ENCODE data around the gene MBL2.

MBL2 gene

DNA sequence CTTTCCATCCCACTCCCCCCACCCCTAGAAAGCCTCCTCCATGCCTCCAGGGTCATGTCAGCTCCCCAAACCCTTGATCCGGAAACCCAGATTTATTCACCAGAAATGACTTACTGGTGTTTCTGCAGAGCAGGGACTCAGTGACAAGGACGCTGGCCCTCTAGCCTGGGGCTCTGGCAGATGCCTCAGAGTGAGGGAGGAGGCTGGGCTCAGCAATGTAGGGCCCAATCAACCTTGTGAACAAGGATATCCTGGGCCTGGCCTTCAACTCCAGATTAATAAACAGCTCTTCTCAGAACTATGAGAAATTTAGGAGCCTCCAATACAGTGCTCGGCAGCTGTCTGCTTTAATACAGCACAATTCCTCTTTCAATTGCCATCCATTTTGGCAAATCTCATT is at the start of gene MBL2:
TSS of gene MBL2 (minus strand) at position 162 of the 400 bp plus-strand sequence. CDS start 1,149 bp downstream, outside the sequence.
- DNase-seq (ENCODE audit: low read depth in 3 of 3) = no peak

DNA sequence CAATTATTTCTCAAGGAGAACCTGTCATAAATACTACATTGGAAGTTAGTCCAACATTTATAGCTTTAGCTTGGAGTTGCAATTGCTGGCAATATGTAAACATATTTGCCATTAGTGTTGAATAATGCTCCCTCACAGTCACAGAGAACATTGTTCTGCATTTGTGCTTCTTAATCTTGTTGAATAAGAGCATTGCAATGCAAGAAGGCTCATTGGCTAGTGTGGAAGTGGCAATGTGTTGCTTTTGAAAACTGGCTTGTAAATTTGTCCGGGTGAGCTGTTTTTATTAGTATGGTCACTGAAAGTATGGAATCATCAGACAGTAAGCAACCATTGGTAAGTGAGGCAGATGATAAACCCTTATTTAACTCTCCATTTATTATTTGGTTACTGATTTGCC is 47.7 kb upstream of the MBL2 start:
- no peak for DNase-seq (ENCODE audit: low read depth in 3 of 3)

DNA sequence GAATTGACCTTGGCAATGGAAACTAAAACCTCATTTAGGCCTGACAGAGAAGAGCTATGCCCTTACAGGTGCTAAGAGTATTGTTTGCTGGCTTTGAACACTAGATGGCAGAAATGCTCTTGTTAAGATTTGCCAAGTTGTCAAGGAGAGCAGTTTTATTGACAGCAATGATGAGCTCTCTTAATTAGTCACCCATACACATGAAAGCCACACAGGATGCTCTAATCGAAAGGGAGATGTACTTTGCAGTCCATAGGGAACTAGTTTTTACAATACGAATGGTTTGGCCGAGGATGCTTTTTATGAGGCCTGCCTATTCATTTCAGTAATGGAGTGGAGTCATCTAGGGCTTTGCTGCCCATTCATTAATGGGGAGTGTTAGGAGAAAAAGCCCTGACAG is 45.4 kb upstream of the MBL2 start:
- no peak for DNase-seq (ENCODE audit: low read depth in 3 of 3)

DNA sequence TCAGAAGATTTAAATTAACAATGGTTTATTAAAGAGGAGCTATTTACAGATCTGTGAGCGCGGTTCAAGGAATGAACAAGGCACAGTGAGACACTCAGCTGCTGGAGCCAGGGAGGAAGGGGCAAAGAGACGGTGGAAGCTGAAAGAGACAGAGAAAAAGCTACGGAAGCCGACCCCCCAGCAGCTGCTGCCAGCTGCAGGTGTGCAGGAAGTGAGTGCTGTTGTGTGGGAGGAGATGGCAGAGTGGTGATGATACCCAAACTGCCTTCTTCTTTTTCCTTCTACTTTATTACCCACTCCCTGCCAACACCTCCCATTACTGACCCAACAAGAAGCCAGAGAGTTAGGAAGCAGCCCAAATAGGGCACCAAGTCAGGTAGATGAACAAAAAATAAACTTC is 41.9 kb upstream of the MBL2 start:
- DNase-seq (ENCODE audit: low read depth in 3 of 3) = no peak

DNA sequence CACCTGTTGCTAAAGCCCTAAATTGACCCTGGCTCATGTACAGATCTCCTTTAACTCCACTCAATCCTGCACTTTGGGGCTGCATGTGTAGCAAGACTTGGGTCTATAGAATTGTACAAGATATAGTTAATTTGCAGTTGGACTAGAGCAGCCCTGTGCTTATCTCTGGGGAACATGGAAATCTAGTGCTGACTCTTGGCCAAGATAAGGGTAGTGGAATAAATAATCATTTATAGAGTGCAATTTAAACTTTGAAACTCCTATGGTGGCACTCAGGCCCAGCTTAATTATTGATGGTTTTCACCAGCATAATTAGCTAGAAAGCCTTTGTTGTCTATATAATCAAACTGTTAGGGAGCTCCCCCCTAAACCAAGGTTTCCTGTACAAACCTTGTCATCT is 39.2 kb upstream of the MBL2 start:
- DNase-seq (ENCODE audit: low read depth in 3 of 3) = no peak

DNA sequence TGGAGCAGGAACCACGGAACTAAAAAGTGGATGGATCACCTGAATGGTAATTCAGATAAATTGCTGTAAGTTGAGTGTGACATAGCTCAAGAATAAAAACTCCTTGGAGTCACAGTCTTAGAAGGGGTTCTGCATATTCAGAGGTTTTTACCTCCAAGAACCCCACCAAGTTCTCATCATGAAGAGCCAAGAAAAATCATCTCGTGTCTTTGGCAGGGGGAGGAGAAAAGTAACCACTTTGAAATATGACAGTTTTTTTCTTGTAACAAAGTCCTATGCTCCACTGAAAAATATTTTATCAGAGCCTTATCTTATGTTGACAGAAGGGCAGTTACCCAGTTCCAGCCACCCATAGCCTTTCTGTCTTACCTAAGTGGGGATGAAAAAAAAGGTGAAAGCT is 38.2 kb upstream of the MBL2 start:
- no peak for DNase-seq (ENCODE audit: low read depth in 3 of 3)

DNA sequence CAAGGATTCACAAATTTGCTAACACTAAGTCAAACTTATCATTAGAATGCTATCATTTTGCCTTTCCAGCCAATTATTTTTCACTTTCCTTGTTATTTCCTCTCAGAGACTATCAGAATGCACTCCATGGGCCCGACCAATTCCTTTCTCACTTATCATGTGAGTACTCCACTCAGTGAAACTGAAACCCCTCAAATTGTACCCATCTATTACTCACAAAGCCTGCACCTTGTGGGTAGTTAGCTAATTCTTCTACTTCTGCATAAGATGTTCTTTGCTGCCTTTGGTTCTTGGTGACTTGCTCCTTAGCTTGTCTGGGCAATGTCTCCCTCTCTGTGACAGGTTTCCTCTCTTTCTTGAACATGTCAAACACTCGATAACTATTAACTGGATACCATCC is 35.2 kb upstream of the MBL2 start:
- DNase-seq (ENCODE audit: low read depth in 3 of 3) = no peak

DNA sequence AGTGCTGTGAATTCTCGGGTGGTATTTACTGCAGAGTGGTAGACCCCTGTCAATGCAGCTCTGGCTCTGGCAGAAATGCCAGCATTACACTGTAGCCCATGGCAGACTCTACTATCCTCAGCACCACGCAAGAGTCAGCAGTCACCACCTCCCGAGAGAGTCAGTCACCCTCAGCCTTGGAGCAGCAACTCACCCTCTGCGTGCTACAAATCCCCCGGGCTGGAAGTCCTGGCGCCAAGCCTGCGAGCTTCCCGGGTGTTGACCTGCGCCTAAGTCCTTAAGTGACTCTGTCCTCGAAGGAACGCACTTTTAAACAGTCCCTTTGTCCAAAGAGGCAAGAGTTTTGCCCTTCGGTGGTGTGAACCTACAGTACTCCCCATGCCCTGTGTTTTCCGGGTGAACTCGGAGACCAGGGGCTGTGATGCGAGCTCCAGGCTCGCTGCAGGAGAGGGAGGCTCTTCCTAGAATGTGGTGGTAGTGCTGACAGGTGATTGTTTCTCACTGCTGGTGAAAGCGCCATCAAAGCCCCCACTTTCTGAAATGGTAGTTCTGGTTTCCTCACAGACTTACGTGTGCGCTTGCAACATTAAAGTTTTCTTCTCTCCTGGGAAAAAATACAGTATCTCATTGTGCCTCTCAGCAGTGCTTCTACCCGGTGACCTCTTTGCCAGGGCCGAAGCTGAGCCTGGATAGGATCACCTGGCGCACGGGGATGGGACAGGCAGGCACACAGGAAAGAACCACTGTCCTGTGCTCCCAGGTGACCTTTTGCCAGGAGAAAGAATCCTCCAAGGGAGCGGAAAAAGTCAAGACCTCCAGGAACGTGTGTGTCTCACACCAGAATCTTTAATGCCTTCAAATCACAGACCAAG is 33.1 kb upstream of the MBL2 start:
- DNase-seq (ENCODE audit: low read depth in 3 of 3) = no peak

DNA sequence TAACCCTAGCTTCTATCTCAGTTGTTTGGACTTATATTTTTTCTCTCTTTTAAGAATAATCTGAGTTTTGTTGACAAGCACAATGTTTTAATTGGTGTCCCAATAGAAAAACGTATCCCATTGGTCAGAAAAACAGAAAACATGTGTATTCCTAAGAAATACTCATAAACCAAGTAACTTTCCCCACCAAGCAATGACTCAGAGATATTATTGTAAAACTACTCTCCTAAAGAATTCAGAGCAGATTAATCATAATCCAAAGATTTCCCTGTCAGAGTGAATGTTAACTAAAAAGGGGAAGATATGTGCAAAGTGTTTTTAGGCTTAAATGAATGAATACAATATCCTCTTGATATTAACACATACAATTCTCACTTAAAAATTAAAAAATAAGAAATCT is 29.4 kb upstream of the MBL2 start:
- no peak for DNase-seq (ENCODE audit: low read depth in 3 of 3)

DNA sequence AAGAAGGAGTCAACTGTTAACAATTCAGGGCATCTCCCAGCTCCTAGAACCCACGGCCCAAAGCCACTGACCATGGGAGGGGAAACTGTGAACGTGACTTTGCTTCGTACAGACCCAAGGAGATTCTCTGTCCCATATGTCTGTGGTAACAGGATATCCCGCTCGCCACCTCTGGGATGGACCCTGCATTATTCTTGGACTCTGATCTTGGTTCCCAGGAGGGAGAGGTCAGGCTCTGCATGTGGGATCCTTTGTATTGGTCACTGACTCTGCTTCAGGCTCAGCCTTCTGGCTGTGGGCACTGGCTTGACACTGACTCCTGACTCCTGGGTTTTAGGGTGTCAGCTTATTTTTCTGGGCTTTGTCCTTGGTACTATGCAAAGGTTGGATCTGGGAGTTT is 13.5 kb upstream of the MBL2 start:
- DNase-seq (ENCODE audit: low read depth in 3 of 3) = no peak

DNA sequence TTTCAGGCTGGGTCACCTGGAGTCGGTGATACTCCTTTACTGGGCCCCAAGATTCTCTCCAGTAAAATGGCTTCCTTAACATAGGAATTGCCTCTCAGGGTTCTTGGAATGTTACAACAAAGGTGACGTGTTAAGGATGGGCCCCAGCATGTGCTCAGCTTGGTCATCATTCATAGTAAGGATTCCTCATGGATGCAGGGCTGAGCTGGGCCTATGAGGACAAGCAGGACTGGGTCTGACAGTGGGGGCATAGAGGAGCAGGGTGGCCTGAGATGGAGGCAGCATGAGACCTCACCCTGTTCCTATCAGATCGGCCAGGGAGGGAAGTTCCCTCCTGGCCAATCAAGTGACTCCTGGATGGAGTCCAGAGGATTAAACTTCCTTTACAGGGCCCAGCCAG is 12.8 kb upstream of the MBL2 start:
- no peak for DNase-seq (ENCODE audit: low read depth in 3 of 3)

DNA sequence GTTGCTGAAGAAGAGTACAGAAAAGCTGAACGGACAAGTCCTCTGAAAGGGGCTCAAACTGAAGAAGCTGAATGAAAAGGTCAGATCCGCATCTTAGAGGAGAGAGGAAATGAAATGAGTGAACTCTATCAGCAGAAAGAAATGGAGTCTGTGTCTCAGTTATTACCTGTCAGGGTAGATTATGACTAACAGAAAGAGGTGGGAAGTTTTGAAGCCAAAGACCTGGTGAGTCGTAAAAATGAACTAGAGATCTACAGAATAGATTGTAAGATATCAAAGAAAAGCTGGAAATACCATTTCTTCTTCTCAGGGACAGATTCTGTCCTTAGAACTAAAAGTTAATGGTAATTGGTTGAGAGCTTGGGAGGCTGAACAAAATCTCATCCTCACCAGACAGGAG is 11.1 kb upstream of the MBL2 start:
- no peak for DNase-seq (ENCODE audit: low read depth in 3 of 3)

DNA sequence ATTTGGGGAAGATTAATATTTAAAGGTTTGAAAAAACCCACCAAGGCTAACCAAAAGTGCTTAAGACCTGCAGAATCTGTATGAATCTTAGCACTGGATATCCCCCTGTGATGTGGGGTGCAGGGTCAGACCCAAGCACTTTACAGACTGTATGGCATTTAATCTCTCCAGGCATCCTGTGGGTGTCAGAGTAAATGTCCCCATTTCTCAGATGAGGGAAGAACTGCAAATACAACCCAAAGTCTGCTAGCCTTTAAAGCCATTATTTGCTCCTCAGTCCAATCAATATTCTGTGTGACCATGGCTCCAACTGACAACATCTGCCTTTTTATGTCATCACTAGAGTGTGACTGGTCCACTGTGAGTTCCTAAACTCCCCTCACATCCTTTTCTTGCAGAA is 10.0 kb upstream of the MBL2 start:
- no peak for DNase-seq (ENCODE audit: low read depth in 3 of 3)

DNA sequence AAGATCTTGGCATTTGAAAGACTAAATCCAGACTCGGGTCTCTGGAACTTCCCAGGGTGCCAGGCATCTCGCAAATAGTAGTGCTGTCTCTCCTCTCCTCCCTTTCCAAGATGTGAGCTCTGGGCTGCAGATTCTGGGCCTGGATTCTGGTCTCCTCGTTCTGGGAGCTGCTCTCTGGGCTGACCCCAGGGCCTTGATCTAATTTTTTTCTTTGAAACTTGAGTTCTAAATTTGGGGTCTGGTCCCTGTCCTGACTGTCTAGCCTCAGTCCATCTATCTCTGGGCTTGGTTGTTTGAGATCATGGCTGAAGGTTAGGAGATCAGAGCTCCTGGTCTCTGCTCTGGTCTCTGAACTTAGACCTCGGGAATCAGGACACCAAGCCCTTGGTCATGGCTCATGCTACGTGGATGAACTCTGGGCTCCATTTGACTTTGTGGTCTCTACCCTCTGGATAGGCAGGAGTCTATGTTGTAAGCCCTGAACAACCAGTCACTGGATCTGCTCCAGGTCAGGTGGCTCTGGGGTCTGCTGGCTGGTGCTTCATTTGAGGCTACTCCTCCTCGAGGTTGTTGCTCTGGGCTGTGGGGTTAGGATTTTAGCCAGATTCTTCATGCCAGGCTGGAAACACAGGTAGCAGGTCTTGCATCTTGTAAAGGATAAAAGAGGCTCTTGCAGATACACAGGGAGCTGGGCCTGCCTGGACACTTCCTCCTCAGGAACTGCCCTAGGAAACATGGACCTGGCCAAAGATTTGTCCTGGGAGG is 8.0 kb upstream of the MBL2 start:
- DNase-seq (ENCODE audit: low read depth in 3 of 3) = no peak

DNA sequence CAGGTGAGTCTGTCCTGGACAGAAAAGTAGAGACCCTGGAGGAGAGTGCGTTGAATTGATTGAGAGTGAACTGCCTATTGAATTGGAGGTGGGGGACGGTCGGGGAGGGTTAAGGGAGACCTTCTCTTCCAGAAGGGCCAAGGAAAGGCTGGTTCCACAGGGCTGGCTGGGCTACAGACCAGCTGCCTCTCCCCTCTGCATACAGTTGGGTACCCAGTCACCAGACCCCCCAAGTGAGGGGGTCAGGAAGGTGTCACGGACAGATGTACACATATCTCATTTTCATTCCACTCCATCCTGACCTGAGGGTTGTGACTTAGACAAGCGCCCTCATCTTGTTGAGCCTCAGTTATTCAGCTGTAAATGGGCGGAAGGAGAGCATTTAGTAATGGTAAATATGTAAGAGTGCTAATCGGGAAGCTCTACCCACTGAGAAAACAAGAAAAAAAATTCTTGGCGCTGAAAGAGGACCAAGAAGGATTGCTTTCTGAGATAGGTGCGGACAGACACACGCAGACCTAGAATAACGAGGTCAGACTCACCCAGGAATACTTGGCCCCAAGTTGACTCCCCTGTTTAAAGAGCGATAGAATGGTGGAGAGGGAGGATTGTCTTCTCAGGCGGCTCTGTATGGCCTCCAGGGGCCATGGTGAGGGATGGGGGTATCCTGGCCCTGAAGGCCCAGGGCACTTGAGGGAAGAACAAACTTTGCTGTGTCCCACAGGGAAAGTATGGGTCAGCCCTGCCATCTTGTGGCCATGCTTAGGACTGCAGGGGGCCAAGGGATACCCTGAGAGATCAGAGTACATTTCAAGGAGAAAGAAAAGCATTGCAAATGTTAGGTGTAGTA is 7.2 kb upstream of the MBL2 start:
- peak in 1 of 3 experiments; percentile 4 for DNase-seq (ENCODE audit: low read depth in 3 of 3)

DNA sequence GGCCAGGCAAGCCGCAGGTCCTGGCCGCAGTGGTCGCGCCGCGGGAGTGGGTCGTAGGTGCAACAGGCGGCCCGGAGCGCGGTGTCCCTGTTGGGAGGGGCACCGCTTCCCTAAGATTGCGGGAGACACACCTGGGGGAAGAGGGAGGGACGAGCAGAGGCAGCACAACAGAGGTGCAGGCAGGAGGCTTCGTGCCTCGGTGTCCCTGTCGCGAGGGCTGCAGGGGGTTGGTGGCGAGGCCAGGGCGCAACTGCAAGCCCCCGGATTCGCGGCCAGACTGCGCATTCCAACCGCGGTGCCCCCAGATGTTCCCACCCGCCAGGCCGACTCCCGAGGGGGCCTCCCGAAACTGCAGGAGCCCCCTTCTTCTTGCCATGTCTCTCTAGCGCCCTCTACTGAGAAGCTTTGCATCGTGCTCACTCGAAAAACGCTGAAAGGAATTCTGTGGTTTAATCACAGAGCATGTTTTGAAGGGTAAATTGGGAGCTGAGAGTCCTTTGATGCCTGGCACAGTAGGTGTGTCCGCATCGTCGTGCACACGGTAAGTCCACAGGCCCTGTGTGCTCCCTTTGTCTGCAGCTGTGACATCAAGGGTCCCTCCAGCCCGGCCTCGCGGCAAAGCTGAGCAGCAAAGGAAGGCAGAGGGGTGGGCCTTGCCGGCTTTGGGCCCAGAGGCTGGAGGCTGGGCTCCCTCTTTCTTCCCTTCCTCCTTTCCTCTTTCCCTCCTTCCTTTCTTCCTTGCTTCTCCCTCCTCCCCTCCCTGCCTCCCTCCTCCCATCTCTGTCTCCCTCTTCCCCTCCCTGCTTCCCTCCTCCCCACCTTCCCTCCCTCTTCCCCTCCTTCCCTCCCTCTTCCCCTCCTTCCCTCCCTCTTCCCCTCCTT is 6.2 kb upstream of the MBL2 start:
- no peak for DNase-seq (ENCODE audit: low read depth in 3 of 3)

DNA sequence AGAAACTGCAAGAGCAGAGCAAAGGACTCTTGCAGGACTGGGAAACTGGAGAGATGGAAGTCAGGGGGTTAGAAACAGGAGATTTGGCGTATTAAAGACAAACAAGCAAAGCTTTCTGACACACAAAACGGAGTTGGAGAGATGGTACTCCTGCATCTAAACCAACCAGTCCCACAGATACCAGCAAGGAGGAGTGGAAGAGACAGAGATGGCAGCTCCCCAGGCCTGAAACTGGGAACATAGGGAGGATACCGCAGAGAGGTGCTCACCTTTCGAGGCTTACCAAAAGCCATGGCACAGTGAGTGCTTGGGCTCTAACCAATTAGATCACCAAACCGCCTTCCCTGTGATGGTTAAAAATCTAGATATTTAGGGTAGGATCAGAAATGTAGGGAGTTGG is 4.8 kb upstream of the MBL2 start:
- DNase-seq (ENCODE audit: low read depth in 3 of 3) = no peak

DNA sequence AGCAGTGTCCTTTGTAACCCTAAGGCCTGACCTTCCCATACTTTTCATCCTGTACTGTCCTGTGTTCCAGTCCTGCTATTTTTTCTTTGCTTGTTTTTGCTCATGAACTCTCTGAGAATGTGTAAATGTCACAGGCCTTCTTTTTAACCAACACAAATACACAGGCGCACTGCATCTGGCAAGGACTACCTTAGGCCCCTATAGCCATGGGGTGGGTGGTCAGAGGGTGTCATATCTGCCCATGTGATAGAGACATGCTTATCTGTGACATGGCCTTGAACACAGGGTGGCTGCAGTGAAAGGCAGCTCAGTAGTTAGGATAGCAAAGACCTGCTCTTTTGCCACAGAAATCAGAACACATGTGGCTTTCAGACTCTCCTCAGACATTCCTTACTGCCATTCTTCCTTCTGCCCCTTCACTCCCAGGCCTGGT is 3.9 kb upstream of the MBL2 start:
- no peak for DNase-seq (ENCODE audit: low read depth in 3 of 3)

DNA sequence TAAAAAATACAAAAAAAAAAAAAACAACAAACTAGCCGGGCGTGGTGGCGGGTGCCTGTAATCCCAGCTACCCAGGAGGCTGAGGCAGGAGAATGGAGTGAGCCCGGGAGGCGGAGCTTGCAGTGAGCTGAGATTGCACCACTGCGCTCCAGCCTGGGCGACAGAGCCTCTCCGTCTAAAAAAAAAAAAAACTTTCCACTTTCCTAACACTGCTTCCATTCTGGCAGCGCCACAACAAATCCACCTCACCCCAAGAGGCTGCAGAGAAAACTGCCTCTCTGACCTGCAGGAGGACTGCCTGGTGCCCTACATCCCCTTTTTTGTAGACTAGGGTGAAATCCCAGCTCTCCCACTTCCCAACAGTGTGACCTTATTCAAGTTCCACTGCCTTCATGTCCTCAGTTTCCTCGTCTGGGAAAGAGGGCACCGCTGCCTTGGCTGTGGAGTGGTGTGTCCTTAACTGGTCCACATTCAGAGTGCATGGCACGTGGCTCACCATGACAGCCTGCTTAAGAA is 2.6 kb upstream of the MBL2 start:
- DNase-seq (ENCODE audit: low read depth in 3 of 3) = no peak

DNA sequence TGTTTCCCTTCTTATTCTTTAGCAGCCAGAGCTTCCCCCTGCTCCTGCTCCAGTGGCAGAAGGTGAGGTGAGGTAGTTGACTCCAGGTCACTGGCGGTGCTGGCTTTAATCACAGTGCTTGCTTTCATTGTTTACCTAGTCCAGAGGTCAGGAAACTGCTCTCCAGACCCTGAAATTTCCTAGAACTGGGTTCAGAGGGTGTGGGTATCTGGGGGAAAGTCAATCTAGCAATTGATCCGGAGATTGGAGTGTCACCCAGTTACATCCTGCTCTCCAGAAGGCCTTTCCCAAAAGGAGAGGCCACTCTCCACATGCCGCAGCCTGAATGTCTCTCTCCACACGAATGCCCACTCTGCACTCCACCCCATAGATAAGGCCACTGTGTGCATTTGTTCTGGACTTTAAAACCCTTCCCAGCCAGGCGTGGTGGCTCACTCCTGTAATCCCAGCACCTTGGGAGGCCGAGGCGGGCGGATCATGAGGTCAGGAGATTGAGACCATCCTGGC is 2.1 kb upstream of the MBL2 start:
- no peak for DNase-seq (ENCODE audit: low read depth in 3 of 3)

DNA sequence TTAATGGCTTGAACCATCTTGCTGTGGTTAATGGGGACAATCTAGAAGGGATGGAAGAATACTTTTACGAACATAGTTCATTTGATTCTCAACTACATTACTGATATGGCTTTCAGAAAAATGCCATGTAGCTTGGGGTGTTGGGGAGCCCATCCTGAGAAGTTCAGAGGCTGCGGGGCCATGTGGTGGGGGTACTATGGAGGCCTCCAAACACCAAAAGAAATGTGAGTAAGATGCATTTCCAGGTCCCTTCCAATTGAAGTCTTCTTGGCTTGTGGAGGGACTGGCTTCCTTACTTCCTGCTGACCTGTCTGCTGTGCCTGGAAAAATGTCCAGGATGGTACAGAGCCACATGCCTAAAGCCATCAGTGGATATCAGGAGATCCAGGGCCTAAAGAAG is 1.6 kb upstream of the MBL2 start:
- no peak for DNase-seq (ENCODE audit: low read depth in 3 of 3)
